ENCODE data around the gene CD300A.

GRCh38 chr17:74527756-74528155 lies 61.3 kb downstream of the CD300A start:
- no peak for TF ChIP-seq POLR2A (IDR thresholded peaks at IDR 0.05)
- TF ChIP-seq, protein P1, sequence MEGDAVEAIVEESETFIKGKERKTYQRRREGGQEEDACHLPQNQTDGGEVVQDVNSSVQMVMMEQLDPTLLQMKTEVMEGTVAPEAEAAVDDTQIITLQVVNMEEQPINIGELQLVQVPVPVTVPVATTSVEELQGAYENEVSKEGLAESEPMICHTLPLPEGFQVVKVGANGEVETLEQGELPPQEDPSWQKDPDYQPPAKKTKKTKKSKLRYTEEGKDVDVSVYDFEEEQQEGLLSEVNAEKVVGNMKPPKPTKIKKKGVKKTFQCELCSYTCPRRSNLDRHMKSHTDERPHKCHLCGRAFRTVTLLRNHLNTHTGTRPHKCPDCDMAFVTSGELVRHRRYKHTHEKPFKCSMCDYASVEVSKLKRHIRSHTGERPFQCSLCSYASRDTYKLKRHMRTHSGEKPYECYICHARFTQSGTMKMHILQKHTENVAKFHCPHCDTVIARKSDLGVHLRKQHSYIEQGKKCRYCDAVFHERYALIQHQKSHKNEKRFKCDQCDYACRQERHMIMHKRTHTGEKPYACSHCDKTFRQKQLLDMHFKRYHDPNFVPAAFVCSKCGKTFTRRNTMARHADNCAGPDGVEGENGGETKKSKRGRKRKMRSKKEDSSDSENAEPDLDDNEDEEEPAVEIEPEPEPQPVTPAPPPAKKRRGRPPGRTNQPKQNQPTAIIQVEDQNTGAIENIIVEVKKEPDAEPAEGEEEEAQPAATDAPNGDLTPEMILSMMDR (IDR thresholded peaks at IDR 0.05): no peak
